Neural cell (in vitro differentiated cells): ENCODE measurements around the gene HOPX.

Experiments used
- CTCF ChIP-seq: fragments of 450-650 bp; IDR thresholded peaks from 2 replicates; pipeline ENCODE4 v1.5.1; 2014; ENCODE audit warnings: antibody characterized with exemption, mild to moderate bottlenecking, moderate library complexity; ENCODE audit not compliant: poor library complexity, severe bottlenecking
- SMC3 ChIP-seq: fragments of 450-650 bp; conservative IDR thresholded peaks from 2 replicates; pipeline ENCODE4 v1.6.1; 2014; ENCODE audit warnings: antibody characterized with exemption, mild to moderate bottlenecking, moderate library complexity; ENCODE audit not compliant: poor library complexity
- TF ChIP-seq, protein P1 (sequence below): IDR thresholded peaks from 2 replicates; pipeline ENCODE4 v1.6.1; 2012; ENCODE audit warnings: borderline replicate concordance

- TF ChIP-seq, protein P1, sequence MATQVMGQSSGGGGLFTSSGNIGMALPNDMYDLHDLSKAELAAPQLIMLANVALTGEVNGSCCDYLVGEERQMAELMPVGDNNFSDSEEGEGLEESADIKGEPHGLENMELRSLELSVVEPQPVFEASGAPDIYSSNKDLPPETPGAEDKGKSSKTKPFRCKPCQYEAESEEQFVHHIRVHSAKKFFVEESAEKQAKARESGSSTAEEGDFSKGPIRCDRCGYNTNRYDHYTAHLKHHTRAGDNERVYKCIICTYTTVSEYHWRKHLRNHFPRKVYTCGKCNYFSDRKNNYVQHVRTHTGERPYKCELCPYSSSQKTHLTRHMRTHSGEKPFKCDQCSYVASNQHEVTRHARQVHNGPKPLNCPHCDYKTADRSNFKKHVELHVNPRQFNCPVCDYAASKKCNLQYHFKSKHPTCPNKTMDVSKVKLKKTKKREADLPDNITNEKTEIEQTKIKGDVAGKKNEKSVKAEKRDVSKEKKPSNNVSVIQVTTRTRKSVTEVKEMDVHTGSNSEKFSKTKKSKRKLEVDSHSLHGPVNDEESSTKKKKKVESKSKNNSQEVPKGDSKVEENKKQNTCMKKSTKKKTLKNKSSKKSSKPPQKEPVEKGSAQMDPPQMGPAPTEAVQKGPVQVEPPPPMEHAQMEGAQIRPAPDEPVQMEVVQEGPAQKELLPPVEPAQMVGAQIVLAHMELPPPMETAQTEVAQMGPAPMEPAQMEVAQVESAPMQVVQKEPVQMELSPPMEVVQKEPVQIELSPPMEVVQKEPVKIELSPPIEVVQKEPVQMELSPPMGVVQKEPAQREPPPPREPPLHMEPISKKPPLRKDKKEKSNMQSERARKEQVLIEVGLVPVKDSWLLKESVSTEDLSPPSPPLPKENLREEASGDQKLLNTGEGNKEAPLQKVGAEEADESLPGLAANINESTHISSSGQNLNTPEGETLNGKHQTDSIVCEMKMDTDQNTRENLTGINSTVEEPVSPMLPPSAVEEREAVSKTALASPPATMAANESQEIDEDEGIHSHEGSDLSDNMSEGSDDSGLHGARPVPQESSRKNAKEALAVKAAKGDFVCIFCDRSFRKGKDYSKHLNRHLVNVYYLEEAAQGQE, result no peak
- no peak for TF ChIP-seq SMC3
- TF ChIP-seq CTCF, result no peak
Measured at GRCh38 chr4:56689201-56689969, 8.3 kb upstream of the HOPX start.
